CD4-positive, alpha-beta T cell treated with Interleukin-4 for 4 hours (primary cell): ENCODE data around the gene RSBN1.
A peak's percentile ranks its signal among the peaks of the same experiment; 100 is the strongest.
"Not testable (repeated sequence)": the region's sequence is repeated elsewhere in the genome, so short reads cannot be mapped to it uniquely, and the experiment has no call there.

Experiments
- DNase-seq: peaks from one replicate; pipeline ENCODE4 v3.0.0-alpha.2; 2020

Gene RSBN1

DNA sequence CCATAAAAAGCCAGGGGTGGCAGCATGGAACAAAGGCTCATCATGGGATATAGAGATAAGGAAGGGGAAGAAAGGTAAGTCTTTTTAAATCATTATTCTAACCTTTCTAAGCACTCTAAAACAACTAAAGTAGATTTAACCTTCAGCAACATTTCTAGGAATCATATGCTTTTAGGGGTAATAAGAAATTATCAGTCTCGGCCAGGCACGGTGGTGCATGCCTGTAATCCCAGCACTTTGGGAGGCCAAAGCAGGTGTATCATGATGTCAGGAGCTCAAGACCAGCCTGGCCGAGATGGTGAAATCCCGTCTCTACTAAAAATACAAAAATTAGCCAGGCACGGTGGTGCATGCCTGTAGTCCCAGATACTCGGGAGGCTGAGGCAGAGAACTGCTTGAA, 32.7 kb downstream of the RSBN1 start:
- no peak for DNase-seq

DNA sequence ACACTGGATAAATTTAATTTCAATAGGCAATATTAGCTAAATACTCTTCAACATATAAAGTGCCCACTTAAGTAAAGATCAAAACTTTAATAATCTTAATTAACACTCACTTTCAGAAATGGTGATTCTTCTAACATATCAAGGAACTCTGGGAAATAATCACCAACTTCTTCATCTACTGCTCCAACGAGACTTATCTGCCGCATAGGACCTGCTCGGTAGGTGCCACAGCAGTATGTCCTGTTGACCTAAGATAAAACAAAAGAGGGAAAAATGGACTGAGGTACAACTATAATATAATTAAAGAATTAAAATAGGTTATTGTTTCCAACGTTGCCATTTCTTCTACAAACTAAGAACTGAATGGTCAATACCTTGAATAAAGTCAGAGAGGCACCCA, 34.7 kb downstream of the RSBN1 start:
- no peak for DNase-seq

DNA sequence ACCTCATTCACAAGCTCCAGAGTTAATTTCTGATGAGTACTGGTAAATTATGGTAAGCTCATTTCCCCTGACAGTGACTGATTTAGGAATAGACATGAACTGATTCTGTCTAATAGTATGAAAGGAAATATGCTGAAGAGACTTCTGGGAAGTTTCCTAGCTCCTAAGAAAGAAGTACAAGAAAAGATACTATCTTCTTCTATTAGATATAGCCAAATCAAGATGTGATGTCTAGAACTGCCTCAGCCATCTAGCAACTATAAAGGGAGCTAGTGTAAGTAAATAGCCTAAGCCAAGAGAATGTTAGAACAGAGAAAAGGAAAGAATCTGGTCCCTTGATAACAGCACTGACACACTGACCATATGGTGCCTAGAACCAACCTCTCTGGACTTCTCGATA, 42.2 kb downstream of the RSBN1 start:
- no peak for DNase-seq

DNA sequence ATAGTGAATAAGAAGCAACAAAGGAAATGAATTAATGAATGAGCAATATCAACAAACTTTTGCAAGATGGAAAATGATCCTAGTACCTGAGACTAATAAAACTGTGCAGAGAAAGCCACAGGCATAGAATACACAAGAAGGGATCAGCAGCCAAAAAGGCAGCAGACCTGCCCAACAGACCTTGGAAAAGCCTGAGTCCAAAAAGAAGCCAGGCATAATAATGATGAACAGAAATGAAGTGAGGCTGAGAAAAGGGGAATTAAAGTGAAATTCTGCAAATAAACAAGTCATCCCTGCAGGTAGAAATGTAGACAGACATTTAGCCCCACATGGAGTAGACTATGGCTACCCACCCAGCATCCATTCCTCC, 42.7 kb downstream of the RSBN1 start:
- no peak for DNase-seq

DNA sequence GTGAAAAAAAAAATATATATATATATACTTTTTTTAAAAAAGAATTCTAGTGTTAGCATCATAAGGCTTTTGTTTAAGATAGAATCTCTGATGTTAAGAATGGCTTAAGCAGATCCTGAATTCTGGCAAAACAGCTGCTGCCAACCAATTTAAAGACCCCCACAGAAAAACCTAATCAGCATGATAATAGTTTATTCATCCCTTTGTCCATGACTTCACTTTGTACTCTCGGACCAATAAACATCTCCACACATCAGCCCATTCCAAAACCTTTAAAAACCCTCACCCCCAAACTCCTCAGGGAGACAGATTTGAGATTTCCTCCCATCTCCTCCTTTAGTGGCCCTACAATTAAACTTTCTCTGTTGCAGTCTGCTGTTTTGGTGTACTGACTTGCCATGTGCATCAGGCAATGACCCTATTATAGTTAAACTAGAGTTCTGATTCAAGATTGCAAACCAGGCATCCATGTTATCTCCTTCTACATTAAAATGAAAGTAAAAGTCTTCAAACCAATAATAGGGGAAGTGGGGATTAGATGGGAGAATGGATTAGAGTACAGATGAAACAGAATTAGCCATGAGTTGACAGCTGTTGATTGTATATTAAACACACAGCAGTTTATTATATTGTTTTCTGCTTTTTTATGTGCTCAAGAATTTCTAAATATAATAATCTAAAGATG, 43.2 kb downstream of the RSBN1 start:
- DNase-seq = no peak

DNA sequence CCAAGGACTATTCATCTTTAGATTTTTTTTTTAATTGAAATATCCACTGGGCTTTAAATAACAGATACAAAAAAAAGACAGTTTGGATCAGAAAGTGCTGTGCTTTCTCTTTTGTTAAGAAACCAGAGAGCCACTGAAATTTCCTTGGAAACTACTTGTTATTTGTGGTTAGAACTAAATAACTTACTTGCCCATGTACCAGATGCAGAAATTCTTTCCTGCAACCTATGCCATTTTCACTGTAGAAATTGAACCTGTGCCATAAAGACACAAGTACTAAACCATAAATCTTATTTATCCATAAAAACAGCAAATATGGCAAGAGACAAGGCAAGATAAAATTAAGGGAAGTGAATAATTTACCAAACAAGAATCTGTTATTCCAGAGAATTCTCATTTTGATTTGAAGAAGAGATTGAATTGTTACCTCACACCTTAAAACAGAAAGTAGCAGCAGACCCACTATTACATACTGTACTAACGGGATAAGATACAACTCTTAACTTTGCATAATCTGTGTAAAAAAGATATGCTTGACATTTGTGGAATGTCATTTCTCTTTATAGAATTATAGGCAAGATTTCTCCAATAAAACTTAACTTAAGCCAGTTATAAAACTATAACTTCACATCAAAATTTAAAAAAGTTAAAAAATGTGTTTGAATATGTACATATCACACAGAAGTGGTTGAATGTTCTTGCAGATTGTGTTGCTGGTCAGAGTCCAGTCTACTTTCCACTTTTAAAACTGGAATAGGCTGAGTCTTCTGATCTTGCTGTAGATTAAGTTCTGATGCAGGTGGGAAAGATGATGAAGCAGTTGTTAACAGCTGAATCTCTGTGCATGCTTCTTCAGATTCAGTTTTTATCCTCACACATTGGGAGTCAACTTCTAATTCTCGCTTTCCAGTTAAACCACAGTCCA, 46.7 kb downstream of the RSBN1 start:
- DNase-seq = no peak

DNA sequence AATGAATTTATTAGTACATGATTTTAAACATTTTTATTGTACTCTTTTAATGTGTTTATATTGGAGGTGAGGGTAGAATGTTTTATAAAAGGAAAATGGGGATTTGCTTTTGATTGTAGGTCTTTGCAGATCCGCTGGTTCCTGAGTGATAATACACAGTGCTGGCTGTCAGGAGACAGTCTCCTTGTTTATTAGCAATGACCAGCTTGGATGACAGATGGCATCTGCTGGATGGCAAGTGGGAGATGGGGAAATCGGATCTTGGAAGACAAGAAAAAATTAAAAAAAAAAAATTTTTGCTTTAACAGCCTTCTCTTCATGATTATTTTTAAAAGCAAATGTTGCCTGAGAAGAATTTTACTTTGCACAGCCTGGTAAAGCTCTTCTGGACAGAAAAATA, 48.6 kb downstream of the RSBN1 start:
- DNase-seq = no peak

DNA sequence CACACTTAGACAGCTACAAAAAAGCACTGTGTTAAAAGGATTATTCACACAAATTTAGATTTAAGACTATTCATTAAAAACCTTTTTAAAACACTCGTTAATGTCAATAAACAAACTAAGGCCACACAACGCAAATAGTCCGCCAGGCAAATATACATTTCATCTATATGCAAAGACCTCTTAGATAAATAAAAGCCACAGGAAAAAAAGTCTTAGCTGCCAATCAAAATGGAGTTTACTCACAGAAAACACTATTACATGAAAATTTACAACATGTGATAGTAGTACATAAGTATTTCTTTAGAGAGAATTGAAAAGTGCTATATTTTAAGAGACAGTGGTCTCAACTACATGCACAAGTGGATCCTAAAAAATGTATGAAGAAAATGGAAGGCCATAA, 50.3 kb downstream of the RSBN1 start:
- no peak for DNase-seq

DNA sequence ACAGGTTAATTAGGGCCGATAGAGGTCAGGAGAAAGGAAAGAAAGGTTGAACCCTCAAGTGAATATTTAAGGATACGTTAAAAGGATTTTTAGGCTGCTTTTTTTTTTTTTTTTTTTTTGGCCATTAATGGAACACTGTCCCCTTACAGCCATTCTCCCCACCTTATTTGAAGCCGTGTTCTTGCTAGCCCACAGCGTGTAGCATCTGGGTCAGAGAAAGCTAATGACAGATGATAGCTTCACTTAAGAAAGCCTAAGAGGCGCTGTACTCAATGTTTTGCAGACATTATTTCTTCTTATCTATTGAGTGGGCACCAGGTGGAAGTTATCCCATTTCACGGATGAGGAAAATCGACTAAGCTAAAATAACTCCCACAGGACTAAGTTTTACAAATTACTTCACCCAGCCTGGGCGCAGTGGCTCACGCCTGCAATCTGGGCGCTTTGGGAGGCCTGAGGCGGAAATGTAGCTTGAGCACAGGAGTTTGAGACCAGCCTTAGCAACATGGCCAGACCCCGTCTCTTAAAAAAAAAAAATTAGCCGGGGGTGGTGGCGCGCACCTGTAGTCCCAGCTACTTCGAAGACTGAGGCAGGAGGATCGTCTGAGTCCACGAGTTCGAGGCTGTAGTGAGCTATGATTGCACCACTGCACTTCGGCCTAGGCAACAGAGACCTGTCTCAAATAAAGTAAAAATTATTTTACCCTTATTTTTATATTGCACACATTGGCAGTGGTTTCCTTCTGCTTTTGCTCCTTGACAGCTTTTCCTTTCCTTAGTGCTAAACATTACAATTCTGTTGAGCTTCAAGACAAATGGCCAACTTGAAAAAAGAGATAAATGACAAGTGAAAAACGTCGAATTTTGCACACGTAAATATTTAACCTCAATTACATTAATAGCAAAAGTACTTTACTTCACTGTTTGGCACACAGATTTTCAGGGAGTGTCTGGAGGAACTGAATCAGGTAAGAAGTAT, 51.9 kb downstream of the RSBN1 start:
- DNase-seq = no peak

DNA sequence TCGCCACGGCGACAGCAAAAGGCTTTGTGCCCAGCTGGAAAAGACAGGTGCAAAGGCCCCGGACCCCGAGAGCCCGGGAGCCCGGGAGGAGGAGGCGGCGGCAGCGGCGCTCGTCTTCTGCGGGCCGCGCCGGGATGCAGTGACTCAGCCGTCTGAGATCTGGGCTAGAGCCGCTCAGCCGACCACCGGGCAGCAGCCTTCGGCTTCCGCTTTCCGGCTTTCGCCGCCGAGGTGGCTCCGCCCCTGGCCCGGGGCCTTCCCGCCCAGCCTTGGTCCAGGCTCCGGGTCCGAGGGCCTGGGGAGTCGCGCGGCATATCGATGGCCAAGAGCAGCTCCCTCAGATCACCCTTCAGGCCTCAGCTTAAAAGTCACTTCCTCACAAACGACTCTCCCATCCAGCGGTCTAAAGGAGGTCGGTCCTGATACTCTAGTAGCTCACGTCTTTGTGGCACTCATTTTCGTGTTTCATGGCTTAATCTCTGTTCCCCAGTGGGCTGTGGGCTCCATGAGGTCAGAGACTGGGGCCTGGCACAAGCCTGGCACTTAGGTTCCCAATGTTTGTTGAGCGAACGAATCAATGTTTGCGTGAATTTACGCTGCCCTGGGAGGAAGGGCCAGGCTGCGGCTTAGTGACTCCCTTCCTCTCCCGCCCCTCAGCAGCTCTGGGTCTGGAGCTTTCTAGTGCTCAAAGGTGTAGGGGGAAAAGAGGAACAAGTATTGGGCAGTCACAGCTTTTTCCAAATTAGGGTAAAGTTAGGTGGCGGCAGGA, 52.8 kb downstream of the RSBN1 start, which contains the start of gene PHTF1:
Gene PHTF1, minus strand, starts transcription at position 154 of the 769 bp plus-strand sequence. CDS start 783 bp downstream, outside the sequence.
- DNase-seq = peak; percentile 61

DNA sequence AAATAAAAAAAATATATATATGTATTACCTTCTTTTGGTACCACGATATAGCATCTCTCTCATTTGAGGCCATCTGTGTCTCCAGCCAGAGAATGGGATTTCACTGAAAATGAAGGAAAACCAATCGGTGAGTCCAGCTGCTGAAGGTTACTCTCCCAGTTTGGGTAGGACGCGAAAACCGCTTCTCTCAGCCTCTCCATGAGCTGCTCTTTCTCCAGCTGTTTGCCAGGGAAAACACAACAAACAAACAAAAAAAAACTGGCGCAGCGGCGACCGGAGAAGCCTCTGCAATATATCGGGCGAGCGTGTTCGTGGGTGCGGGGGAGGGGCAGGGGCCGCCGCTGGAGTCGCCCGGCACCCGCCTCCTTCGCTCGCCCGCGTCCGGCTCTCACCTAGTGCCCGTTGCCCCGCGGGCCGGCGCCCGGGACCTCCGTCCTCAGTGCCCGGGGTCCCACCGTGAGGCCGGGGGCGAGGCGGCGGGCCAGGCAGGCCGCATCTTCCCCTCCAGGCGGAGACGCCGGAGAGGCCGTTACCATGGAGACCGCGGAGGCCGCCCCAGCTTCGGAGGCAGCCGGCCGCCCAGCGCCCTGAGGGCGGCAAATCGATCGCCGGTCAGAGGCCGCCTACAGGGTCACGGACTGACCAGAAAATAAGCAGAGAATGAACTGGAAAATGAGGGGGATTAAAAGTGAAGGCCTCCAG, 53.5 kb downstream of the RSBN1 start:
- peak; percentile 44 for DNase-seq

DNA sequence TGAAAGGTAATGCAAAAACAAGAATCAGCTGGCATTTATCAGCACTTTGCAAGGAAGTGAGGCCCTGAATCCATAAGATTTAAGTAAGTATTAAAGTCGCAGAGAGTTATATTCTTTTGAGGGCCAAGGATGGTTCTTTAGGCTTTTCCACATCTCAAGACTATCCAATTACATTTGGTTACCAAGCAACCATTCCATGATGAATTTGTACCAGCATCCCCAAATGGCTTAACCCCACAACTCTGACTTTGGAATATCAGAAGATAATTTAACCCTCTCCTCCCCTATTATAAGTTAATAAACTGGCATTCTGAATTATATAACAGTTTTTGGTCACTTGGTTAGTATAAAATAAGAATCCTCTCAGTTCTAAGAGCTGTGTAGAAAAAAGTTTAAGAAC, 55.8 kb downstream of the RSBN1 start:
- no peak for DNase-seq

DNA sequence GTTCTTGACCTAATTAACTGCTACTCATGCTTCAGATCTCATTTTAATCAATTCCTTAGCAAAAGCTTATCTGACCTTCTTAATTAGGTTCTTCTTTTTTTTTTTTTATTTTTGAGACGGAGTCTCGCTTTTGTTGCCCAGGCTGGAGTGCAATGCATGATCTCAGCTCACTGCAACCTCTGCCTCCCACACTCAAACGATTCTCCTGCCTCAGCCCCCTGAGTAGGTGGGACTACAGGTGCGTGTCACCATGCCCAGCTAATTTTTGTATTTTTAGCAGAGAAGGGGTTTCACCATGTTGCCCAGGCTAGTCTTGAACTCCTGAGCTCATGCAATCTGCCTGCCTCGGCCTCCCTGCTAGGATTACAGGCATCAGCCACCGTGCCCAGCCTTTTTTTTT, 58.9 kb downstream of the RSBN1 start:
- not testable (repeated sequence) for DNase-seq

DNA sequence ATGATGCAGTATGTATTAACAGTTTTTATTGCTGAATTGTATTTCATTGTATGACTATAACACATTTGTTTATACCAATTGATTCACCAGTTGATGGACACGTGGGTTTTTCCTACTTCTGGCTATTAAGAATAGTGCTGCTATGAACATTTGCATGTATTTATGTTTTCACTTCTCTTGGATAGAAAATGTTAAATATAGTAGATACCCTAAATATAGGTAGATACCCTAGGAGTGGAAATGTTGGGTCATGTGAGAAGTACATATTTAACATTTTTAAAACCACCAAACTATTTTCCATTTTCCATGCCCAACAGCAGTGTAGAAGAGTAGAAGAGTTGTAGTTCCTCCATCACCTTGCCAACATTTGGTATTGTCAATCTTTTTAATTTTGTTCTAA, 60.8 kb downstream of the RSBN1 start:
- no peak for DNase-seq

DNA sequence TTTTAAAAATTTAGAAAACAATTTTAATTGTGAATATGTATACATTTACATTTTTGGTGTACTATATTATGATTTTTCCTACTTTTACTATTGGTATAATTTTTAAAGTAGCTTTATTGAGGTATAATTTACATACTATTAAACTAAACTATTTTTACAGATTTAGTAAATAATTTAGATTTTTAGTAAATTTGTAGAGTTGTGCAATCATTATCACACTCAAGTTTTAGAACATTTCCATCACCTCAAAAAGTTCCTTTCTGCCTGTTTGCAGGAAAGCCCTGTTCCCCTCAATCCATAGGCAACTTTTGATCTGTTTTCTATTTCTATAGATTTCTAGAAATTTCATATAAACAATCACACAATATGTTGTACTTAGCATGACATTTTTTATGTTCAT, 61.2 kb downstream of the RSBN1 start:
- no peak for DNase-seq

DNA sequence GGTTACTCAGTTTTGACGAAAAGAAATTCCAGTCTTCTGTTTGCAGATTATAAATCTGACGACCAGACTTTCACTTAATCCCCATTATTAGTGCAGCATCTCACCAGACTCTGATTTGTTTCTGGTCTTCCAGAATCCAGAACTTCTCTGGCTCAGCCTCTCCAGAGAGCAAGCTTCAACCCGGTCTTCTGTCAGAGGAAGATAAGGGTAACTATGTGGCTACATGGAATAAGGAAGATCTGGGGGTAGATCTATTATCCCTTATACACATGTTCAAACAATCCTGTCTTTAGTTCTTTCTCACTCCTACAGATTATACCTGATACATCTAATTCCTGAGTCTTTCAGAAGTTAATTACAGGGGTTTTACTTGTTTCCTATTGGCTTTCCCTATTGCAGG, 62.9 kb downstream of the RSBN1 start:
- DNase-seq = no peak

DNA sequence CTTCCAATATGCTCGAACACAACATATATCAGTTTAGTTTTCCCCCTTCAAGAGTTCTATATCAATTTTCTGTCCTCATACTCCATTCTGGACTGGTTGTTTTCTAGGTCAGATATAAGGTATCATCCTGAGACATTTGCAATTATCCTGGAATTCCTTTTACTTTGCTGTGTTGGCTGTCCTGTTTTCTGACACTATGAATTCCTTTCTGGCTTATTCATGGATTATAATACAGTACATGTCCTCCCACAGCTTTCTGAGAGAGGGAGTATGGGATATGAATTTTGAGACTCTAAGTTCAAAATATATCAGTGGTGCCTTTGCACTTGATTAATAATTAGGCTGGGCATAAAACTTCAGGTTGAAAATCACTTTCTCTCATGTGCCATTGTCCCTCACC, 64.9 kb downstream of the RSBN1 start:
- no peak for DNase-seq

DNA sequence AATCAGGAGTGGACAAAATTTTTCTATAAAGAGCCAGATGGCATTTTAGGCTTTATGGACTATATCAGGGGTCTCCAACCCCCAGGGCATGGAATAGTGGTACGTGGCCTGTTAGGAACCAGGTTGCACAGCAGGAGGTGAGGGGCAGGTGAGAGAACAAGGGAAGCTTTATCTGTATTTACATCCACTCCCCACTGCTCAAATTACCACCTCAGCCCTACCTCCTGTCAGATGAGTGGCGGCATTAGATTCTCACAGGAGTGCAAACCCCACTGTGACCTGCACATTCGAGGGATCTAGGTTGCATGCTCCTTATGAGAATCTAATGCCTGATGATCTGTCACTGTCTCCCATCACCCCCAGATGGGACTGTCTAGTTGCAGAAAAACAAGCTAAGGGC, 66.9 kb downstream of the RSBN1 start:
- no peak for DNase-seq

DNA sequence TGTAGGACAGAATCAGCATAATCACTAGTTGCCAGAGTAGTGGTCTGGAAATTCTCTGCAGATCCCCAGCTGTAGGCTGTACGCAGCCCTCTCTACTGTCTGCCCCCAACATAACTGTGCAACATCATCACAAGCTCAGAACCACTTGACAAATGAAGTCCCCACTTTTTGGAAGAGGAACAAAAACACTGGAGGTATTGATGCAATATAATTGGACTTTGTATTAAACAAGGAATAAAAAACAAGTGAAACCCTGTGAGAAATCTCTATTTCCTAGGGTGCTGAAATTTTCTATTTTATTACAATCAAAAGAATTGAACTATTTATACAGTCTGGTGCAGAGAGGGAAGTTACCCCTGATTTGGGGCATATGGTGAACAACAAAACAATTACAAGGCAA, 68.2 kb downstream of the RSBN1 start:
- no peak for DNase-seq

DNA sequence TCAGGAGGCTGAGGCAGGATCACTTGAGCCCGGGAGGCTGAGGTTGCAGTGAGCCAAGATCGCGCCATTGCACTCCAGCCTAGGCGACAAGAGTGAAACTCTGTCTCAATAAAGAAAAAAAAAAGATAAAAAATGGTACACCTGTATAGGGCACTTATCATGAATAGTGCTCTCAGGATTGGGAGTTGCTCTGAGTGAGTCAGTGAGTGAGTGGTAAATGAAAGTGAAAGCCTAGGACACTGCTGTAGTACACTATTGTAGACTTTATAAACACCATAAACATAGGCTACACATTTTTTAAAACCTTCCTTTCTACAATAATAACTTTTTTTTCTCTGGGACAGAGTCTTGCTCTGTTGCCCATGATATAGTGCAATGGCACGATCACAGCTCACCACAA, 69.8 kb downstream of the RSBN1 start:
- DNase-seq = no peak

DNA sequence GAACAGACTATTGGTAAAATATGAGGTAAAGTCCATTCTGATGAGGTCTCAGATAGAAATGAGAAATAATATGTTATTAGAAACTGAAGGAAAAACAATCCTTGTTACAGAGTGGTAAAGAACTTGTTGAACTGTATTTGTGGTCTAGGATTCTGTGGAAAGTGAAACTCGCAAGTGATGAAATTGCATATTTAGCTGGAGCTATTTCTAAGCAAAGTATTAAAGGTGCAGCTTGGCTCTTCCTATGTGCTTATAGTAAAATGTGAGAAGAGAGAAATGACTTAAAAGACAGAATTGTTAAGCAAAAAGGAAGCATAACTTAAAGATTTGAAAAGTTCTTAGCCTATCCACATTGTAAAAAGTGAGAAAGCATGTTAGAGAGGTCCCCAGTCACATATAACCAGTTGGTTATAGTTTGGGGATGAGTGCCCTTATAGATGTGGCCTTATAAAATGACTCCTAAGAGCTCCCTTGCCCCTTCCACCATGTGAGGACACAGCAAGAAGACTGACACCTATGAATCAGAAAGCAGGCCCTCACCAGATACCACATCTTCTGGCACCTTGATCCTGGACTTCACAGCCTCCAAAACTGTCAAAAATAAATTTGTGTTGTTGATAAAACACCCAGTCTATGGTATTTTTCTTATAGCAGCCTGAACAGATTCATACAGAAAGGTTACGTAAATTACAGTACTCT, 77.8 kb downstream of the RSBN1 start:
- no peak for DNase-seq
